ENCODE measurements around the gene PDSS1. TPM values are rescaled to one million over a fixed set of nuclear protein-coding genes. Genes with fewer than 3 reads are reported as not detected.
"Not testable (repeated sequence)": the region's sequence is repeated elsewhere in the genome, so short reads cannot be mapped to it uniquely, and the experiment has no call there.

Gene PDSS1
- polyA plus RNA-seq, 3 donors = 10.8 to 13.7 (median 12.1) TPM

DNA sequence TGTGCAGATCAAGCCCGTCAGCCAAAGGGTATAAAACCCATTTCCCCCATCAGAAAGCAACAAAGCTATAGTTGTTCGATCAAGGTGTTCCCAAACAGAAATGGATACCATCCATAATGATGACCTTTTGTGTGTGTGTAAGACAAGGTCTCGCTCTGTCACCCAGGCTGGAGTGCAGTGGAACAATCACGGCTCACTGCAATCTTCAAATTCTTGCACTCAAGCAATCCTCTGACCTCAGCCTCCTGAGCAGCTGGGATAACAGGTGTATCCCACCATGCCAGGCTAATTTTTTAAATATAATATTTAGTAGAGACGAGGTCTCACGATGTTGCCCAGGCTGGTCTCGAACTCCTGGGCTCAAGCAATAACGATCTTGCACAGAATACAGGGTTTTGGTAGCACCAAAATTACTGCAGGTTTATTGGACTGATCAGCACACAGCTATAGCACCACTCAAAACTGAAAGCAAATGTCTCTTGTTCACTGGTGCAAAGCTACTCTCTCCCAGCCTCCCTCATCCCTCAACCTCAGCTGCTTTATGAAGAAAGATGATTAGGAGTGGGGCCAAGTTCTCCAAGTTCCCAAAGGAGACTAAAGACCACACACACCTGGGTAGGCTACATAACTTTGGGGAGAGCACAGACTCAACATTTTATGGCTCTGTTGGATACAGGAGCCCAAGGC, 82.7 kb downstream of the PDSS1 start:
- DNase-seq (ENCODE audit: extremely low read depth in 1 of 11, low read depth in 9 of 11, low spot score in 4 of 11) = no peak

- DNase-seq (ENCODE audit: extremely low read depth in 1 of 11, low read depth in 9 of 11, low spot score in 4 of 11) = no peak
These were observed 83.5 kb downstream of the PDSS1 start for GRCh38 chr10:26780793-26781601.

DNA sequence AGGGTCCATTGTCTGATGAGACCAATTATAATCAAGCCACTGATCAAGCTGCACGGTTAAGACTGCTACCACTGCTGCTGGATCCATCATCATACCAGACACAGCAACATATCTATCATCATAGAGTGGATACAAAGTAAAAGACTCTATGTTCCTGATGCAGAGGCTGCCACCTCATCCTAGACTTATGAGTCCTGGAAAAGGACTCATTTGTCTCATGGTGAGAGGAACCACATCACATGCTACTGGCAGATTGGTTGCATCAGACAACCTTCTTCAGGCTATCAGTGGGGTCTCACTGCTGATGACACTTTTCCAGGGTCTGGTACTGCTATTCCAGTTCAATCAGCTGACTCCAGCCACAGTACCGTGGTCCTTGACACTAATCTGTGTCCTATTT, 84.3 kb downstream of the PDSS1 start:
- DNase-seq (ENCODE audit: extremely low read depth in 1 of 11, low read depth in 9 of 11, low spot score in 4 of 11) = no peak

GRCh38 chr10:26787362-26787761, 89.9 kb downstream of the PDSS1 start:
- DNase-seq (ENCODE audit: extremely low read depth in 1 of 11, low read depth in 9 of 11, low spot score in 4 of 11) = no peak

- not testable (repeated sequence) for DNase-seq (ENCODE audit: extremely low read depth in 1 of 11, low read depth in 9 of 11, low spot score in 4 of 11)
These were observed 92.3 kb downstream of the PDSS1 start for GRCh38 chr10:26789779-26790178.

DNA sequence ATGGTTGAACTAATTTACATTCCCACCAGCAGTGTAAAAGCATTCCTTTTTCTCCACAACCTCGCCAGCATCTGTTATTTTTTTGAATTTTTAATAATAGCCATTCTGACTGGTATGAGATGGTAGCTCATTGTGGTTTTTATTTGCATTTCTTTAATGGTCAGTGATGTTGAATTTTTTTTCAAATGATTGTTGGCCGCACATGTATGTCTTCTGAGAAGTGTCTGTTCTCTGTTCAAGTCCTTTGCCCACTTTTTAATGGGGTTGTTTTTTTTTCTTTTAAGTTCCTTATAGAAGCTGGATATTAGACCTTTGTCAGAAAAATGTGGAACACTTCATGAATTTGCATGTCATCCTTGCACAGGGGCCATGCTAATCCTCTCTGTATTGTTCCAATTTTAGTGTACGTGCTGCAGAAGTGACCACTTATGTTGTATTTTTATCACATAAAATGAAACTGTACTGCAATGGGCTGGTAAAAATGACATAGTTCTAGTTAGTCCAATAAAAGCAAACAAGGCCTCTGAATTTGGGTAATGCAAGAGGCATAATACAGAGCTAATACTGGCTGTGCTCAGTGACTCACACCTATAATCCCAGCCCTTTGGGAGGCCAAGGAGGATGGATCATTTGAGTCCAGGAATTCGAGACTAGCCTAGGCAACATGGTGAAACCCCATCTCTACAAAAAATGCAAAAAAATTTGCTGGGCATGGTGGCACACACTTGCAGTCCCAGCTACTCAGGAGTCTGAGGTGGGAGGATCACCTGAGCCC, 92.9 kb downstream of the PDSS1 start:
- no peak for DNase-seq (ENCODE audit: extremely low read depth in 1 of 11, low read depth in 9 of 11, low spot score in 4 of 11)

DNA sequence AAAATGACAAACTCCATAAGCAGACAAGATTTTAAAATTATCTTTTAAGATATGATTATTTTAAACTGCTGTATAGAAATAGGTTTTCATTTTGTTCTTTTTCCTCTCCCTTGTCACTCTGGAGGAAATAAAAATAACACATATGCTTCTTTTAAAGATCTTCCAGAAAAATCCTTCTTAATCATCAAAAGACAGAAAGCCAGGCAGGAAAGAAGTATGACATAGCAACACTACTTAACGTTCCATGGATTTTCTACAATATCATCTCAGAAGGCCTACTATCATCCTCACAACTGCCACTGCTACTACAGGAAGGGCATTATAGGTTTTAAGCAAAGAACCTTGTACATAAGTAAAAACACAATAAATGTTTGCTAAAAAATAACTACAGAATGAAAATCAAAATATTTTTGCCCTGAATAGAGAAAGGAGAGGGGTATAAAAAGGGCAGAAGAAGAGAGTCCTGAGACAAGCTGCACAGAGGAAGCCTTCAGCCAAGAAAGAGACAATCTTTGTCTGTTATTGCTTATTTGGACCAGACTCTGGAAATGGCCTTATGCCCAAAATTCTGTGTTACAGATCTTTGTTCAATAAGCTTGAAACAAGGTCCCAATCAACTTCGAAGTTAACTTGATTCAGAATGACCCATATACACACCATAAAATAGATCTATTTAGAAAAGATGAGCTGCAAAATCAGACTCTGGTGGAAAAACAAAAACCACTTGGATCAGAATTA, 95.4 kb downstream of the PDSS1 start:
- DNase-seq (ENCODE audit: extremely low read depth in 1 of 11, low read depth in 9 of 11, low spot score in 4 of 11) = no peak

Other genes starting within 250 kb of the PDSS1 start
- gene ABI1, start 163.3 kb downstream of the PDSS1 start, polyA plus RNA-seq (ENCODE audit: insufficient read length in 3 of 3) = 10 to 100 TPM; 60.3 to 69.2 (median 61.8) TPM

All from renal cortex interstitium (tissue), 11 donors.